Mammary epithelial cell (primary cell): Measurements from ENCODE around the gene FLT4.

Experiments
- CTCF ChIP-seq, 2 donors: IDR thresholded peaks in 1 of 2; conservative IDR thresholded peaks in 1 of 2; 2 replicates each; pipeline ENCODE4 v1.5.1; 2011 to 2012; ENCODE audit warnings: inconsistent platforms in 2 of 2, low read length in 2 of 2, mild to moderate bottlenecking in 2 of 2, control low read depth in 1 of 2, low read depth in 1 of 2; ENCODE audit not compliant: insufficient read depth in 1 of 2; ENCODE audit errors: extremely low read depth in 1 of 2
- EZH2 ChIP-seq: IDR thresholded peaks from 2 replicates; pipeline ENCODE4 v1.6.1; 2012; ENCODE audit warnings: low read length, inconsistent platforms, borderline replicate concordance

GRCh38 chr5:180596115-180596667 is 53.2 kb downstream of the FLT4 start:
- no peak for TF ChIP-seq CTCF (conservative IDR thresholded peaks at IDR 0.05 in 1 of 2, IDR thresholded peaks at IDR 0.05 in 1 of 2; ENCODE audit: extremely low read depth in 1 of 2, insufficient read depth in 1 of 2, low read depth in 1 of 2, low read length in 2 of 2)
- TF ChIP-seq EZH2: no peak
